Testis (tissue), 3 donors: ENCODE results near the gene OLA1. TPM values are rescaled to one million over a fixed set of nuclear protein-coding genes. Genes with fewer than 3 reads are reported as not detected.
A peak's percentile ranks its signal among the peaks of the same experiment; 100 is the strongest.

ENCODE experiments used
- DNase-seq: peaks from one replicate; pipeline ENCODE4 v3.0.0-alpha.2; 2019
- H3K27ac ChIP-seq, 2 donors: fragments of 200-600 bp; sonication (generic); one replicate each; pipeline ENCODE4 v1.5.1; 2019
- H3K27me3 ChIP-seq: fragments of 200-600 bp; sonication (generic); one replicate; pipeline ENCODE4 v1.5.1; 2019
- H3K36me3 ChIP-seq: fragments of 200-600 bp; sonication (generic); one replicate; pipeline ENCODE4 v1.5.1; 2017; ENCODE audit warnings: low read depth; ENCODE audit errors: missing control alignments
- H3K4me1 ChIP-seq: fragments of 200-600 bp; sonication (generic); one replicate; pipeline ENCODE4 v1.5.1; 2019
- H3K4me3 ChIP-seq, 2 donors: fragments of 200-600 bp; sonication (generic); one replicate each; pipeline ENCODE4 v1.5.1; 2017 to 2019
- H3K9me3 ChIP-seq: fragments of 200-600 bp; sonication (generic); one replicate; pipeline ENCODE4 v1.5.1; 2017
- CTCF ChIP-seq, 3 experiments: fragments of 450-650 bp in 2 of 3; fragments of 200-600 bp in 1 of 3; sonication (generic) in 1 of 3; IDR thresholded peaks; one replicate each; pipeline ENCODE4 v1.5.1; 2016 to 2019; ENCODE audit warnings: antibody characterized with exemption in 3 of 3, mild to moderate bottlenecking in 2 of 3, moderate library complexity in 1 of 3
- POLR2A ChIP-seq: fragments of 450-650 bp; IDR thresholded peaks from one replicate; pipeline ENCODE4 v1.6.1; 2017; ENCODE audit warnings: antibody characterized with exemption, mild to moderate bottlenecking, moderate library complexity
- WGBS, 2 donors: methylation state at CpG; one replicate each; pipeline ENCODE4 v1.1.5; 2018; 5-methylcytosine and 5-hydroxymethylcytosine counted together
- intact Hi-C: fragments of 100-400 bp; cut with DNase I; formaldehyde crosslinking; loops from one replicate; pipeline ENCODE4 v1.15.1; 2023; ENCODE audit warnings: low total_unique reads
- polyA plus RNA-seq: library from polyadenylated mRNA; stranded (reverse); fragments of 350-450 nt; fragmentation: Illumina TruSeq; extraction: RNeasy Lipid Tissue Mini Kit (QIAGEN cat#74804); gene quantifications from one replicate; pipeline ENCODE4 v1.2.3, GENCODE V29; 2014; ENCODE audit warnings: low read depth, low replicate concordance; ENCODE audit not compliant: insufficient read depth
- total RNA-seq, 2 donors: library from RNA; depleted of rRNA; stranded (reverse); fragments of >200 nt; gene quantifications; one replicate each; pipeline ENCODE4 v1.2.3, GENCODE V29; 2016

The OLA1 gene
- total and polyA plus RNA-seq, 3 donors from 2014 or later: 58.0 to 118 (median 63.6) TPM

- Histone ChIP-seq H3K9me3 (no peaks in the 10 kb centered on the region), H3K4me1 (peaks cover 4% of the 10 kb centered on the region), H3K27me3 (no peaks in the 10 kb centered on the region), H3K27ac (no peak overlapping the region), H3K36me3 (no peaks in the 10 kb centered on the region), H3K4me3 (no peak overlapping the region)
- no peak for TF ChIP-seq POLR2A
- no peak for TF ChIP-seq CTCF (IDR thresholded peaks at IDR 0.05)
- 85 to 95% methylated on average over 1 of the region's 1 CpG for WGBS, 2 donors
- DNase-seq: no peak
- intact Hi-C loops: no loop called here
These were observed 71.4 kb downstream of the OLA1 start for GRCh38 chr2:174176898-174177297.

DNA sequence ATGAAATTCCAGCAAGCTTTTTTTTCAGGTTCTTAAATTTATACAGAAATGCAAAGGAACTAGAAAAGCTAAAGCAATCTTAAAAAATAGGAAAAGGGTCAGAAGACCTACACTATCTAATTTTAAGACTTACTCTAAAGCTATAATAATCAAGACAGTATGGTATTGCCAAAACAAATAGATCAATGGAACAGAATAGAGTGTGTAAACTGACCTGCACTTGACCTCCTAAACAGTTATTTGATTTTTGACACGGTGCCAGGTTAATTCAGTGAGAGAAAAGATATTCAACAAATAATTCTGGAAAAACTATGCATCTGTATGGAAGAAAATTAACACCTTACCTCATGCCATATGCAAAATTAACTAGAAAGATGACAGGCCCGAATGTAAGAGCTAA, 73.6 kb downstream of the OLA1 start:
- Histone ChIP-seq H3K4me1 (no peaks in the 10 kb centered on the region), H3K4me3 (no peak overlapping the region), H3K27me3 (no peaks in the 10 kb centered on the region), H3K27ac (no peak overlapping the region), H3K9me3 (no peaks in the 10 kb centered on the region), H3K36me3 (no peaks in the 10 kb centered on the region)
- TF ChIP-seq POLR2A (no peak), CTCF (IDR thresholded peaks at IDR 0.05) (no peak)
- 95% methylated on average over 2 of the region's 2 CpGs for WGBS, 2 donors
- intact Hi-C loops: no loop called here
- no peak for DNase-seq

GRCh38 chr2:174172802-174173355, 75.5 kb downstream of the OLA1 start:
- H3K27me3 ChIP-seq: no peaks in the 10 kb centered on the region
- no peak overlapping the region for H3K27ac ChIP-seq
- no peaks in the 10 kb centered on the region for H3K36me3 ChIP-seq
- no peaks in the 10 kb centered on the region for H3K4me1 ChIP-seq
- intact Hi-C loops: no loop called here
- H3K4me3 ChIP-seq: no peak overlapping the region
- no peak for DNase-seq
- no peak for TF ChIP-seq POLR2A
- TF ChIP-seq CTCF (IDR thresholded peaks at IDR 0.05): no peak
- no peaks in the 10 kb centered on the region for H3K9me3 ChIP-seq
- 77 to 95% methylated on average over 5 of the region's 5 CpGs for WGBS, 2 donors

DNA sequence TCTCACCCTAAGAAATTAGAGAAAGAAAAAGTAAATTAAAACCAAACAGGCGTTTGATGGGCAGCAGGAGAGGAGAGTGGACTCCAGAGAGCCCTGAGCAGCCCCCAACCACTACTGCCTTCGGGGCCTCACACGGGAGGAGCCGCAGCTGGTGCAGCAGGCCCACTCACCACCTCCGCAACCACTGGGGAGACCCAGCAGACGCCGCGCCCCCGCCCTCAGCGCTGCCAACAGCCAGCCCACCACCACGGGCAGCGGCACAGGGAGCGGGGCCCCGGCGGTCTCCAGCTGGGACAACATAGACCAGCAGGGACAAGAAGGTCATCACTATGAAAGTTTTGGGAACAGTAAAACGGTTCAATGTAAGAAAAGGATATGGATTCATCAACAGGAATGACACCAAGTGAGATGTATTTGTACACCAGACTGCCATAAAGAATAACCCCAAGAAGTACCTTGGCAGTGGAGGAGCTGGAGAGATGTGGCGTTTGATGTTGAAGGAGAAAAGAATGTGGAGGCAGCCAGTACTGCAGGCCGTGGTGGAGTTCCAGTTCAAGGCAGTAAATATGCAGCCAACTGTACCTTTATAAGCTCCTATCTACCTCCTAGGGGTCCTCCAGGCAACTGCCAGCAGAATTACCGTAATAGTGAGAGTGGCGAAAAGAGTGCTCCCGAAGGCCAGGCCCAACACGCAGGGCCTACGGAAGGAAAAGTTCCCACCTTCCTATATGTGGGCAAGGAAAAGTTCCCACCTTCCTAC, 76.5 kb downstream of the OLA1 start:
- TF ChIP-seq CTCF (IDR thresholded peaks at IDR 0.05) (no peak), POLR2A (no peak)
- no peaks in the 10 kb centered on the region for H3K27me3 ChIP-seq
- intact Hi-C loops: no loop called here
- WGBS, 2 donors: 83 to 84% methylated on average over 18 to 23 of the region's 23 CpGs
- no peaks in the 10 kb centered on the region for H3K36me3 ChIP-seq
- DNase-seq: peak; percentile 18
- no peaks in the 10 kb centered on the region for H3K9me3 ChIP-seq
- H3K4me1 ChIP-seq: no peaks in the 10 kb centered on the region
- H3K4me3 ChIP-seq: no peak overlapping the region
- no peak overlapping the region for H3K27ac ChIP-seq

GRCh38 chr2:174169372-174169771, 79.0 kb downstream of the OLA1 start:
- intact Hi-C loops: no loop called here
- Histone ChIP-seq H3K27ac (no peak overlapping the region), H3K4me3 (no peak overlapping the region), H3K9me3 (no peaks in the 10 kb centered on the region), H3K4me1 (no peaks in the 10 kb centered on the region), H3K36me3 (no peaks in the 10 kb centered on the region), H3K27me3 (no peaks in the 10 kb centered on the region)
- DNase-seq: no peak
- TF ChIP-seq POLR2A (no peak), CTCF (IDR thresholded peaks at IDR 0.05) (no peak)
- 93 to 97% methylated on average over 3 of the region's 3 CpGs for WGBS, 2 donors
